K562 (cell line): ENCODE results near the gene SVBP. TPM values are rescaled to one million over a fixed set of nuclear protein-coding genes. Genes with fewer than 3 reads are reported as not detected.

Experiments
- BCLAF1 ChIP-seq, 2 experiments: fragments of 450-650 bp in 1 of 2; IDR thresholded peaks; 2 replicates each; pipeline ENCODE4 v1.6.1; 2011 to 2017; ENCODE audit warnings: low read depth in 2 of 2, antibody characterized with exemption in 1 of 2, borderline replicate concordance in 1 of 2, low read length in 1 of 2, mild to moderate bottlenecking in 1 of 2, mixed read lengths in 1 of 2; ENCODE audit not compliant: control insufficient read depth in 1 of 2
- HNRNPK ChIP-seq: fragments of 200-400 bp; formaldehyde crosslinking; IDR thresholded peaks from one replicate; pipeline ENCODE4 v1.6.1; 2018; ENCODE audit warnings: mild to moderate bottlenecking, low read depth, low read length; ENCODE audit not compliant: poor library complexity, severe bottlenecking
- KDM4B ChIP-seq, 2 experiments: fragments of 450-650 bp in 1 of 2; sonication (generic) in 1 of 2; IDR thresholded peaks; 2 replicates each; pipeline ENCODE4 v1.6.1; 2016 to 2017; ENCODE audit warnings: borderline replicate concordance in 2 of 2, antibody characterized with exemption in 1 of 2, low read depth in 1 of 2, mild to moderate bottlenecking in 1 of 2
- MYNN ChIP-seq, 2 experiments: sonication (generic); formaldehyde crosslinking in 1 of 2; IDR thresholded peaks; 2 replicates each; pipeline versions ENCODE4 v1.5.0 to v1.6.1; 2016 to 2020; ENCODE audit warnings: antibody characterized with exemption in 1 of 2, missing genetic modification reagents in 1 of 2
- NCOA2 ChIP-seq, 2 experiments: fragments of 450-650 bp; IDR thresholded peaks; 2 replicates each; pipeline ENCODE4 v1.6.1; 2018; ENCODE audit warnings: mild to moderate bottlenecking in 2 of 2, moderate library complexity in 1 of 2; ENCODE audit not compliant: partially characterized antibody in 2 of 2
- PTBP1 ChIP-seq: fragments of 200-400 bp; formaldehyde crosslinking; IDR thresholded peaks from 2 replicates; pipeline ENCODE4 v1.6.1; 2017; ENCODE audit warnings: low read depth, low read length
- SMARCE1 ChIP-seq: fragments of 450-650 bp; IDR thresholded peaks from 2 replicates; pipeline ENCODE4 v1.7.1; 2016; ENCODE audit warnings: mild to moderate bottlenecking
- UBTF ChIP-seq, 2 experiments: IDR thresholded peaks; 2 replicates each; pipeline ENCODE4 v1.6.1; 2012; ENCODE audit warnings: improper control_type of control experiment in 2 of 2, low read depth in 2 of 2, low read length in 2 of 2, borderline replicate concordance in 1 of 2
- VEZF1 ChIP-seq: fragments of 200-800 bp; sonication (Bioruptor generic); IDR thresholded peaks from 2 replicates; pipeline ENCODE4 v1.6.1; 2017; ENCODE audit warnings: missing genetic modification characterization, missing compliant biosample characterization
- ZNF253 ChIP-seq: fragments of 250-450 bp; sonication (Bioruptor Pico); conservative IDR thresholded peaks from 2 replicates; pipeline ENCODE4 v1.6.1; 2021; ENCODE audit warnings: mild to moderate bottlenecking
- ZNF407 ChIP-seq: fragments of 450-650 bp; IDR thresholded peaks from 2 replicates; pipeline ENCODE4 v1.6.1; 2016; ENCODE audit warnings: low read depth
- polyA plus RNA-seq, 8 experiments: library from polyadenylated mRNA; depleted of rRNA in 4 of 8; stranded (reverse) in 5 of 8; unstranded in 3 of 8; fragments of >200 nt; fragmentation: Nextera tagmentation in 2 of 8; fragmentation: Illumina TruSeq in 1 of 8; extraction: Ambion mirVana in 2 of 8; extraction: Trizol in 1 of 8; gene quantifications; 2 replicates each; pipeline versions ENCODE4 v1.2.1 to v1.2.3, GENCODE V29; 2011 to 2014; ENCODE audit warnings: inconsistent platforms in 1 of 8, missing spikeins in 1 of 8
- total RNA-seq, 7 experiments: library from RNA; depleted of rRNA in 6 of 7; stranded (reverse); fragments of >200 nt in 6 of 7; fragmentation: Illumina TruSeq in 2 of 7; extraction: Trizol in 2 of 7; gene quantifications; 2 replicates each; pipeline versions ENCODE4 v1.2.1 to v1.2.3, GENCODE V29; 2011 to 2021; ENCODE audit warnings: low replicate concordance in 1 of 7

Gene SVBP
- total and polyA plus RNA-seq, 9 of the 15 experiments (the other 6 are each of a cell fraction or from before 2014, with no cell fraction given), result 31.7 to 49.7 (median 40.0) TPM

- TF ChIP-seq UBTF (IDR thresholded peaks at IDR 0.05; ENCODE audit: borderline replicate concordance in 1 of 2, low read depth in 2 of 2, low read length in 2 of 2), result no peak
- TF ChIP-seq SMARCE1, result no peak
- no peak for TF ChIP-seq VEZF1 (CRISPR knock-in tag)
- no peak for TF ChIP-seq ZNF253 (CRISPR knock-in tag)
- TF ChIP-seq BCLAF1 (IDR thresholded peaks at IDR 0.05; ENCODE audit: borderline replicate concordance in 1 of 2, control insufficient read depth in 1 of 2, low read depth in 2 of 2, low read length in 1 of 2), result no peak
- no peak for TF ChIP-seq MYNN (IDR thresholded peaks at IDR 0.05)
- no peak for TF ChIP-seq MYNN (CRISPR knock-in tag; IDR thresholded peaks at IDR 0.05)
- TF ChIP-seq PTBP1, result no peak
- TF ChIP-seq KDM4B (IDR thresholded peaks at IDR 0.05; ENCODE audit: borderline replicate concordance in 2 of 2, low read depth in 1 of 2), result peak in 1 of 2 experiments; percentile 68; a peak in 1 of 4 replicates
- peak; percentile 34 to 89 for TF ChIP-seq NCOA2 (IDR thresholded peaks at IDR 0.05; ENCODE audit: partially characterized antibody in 2 of 2)
- TF ChIP-seq HNRNPK, result no peak
- no peak for TF ChIP-seq ZNF407
Measured at GRCh38 chr1:42845193-42845592, 28.0 kb upstream of the SVBP start (continued).
